Prostate gland (tissue), 2 donors: ENCODE data around the gene TNFRSF6B. TPM values are rescaled to one million over a fixed set of nuclear protein-coding genes. Genes with fewer than 3 reads are reported as not detected.

Experiments used
- DNase-seq: peaks from one replicate; pipeline ENCODE4 v3.0.0-alpha.2; 2019; ENCODE audit warnings: low spot score
- H3K27ac ChIP-seq, 2 donors: fragments of 200-600 bp; sonication (generic); 2 replicates each; pipeline ENCODE4 v1.5.1; 2017 to 2019
- H3K27me3 ChIP-seq: fragments of 200-600 bp; sonication (generic); replicated peaks from 2 replicates; pipeline ENCODE4 v1.5.1; 2019; ENCODE audit not compliant: insufficient read depth
- H3K36me3 ChIP-seq, 2 donors: fragments of 200-600 bp; sonication (generic); 1 replicate in 1 of 2; 2 replicates in 1 of 2; pipeline versions ENCODE4 v1.5.1 to v1.8.1; 2017 to 2019
- H3K4me1 ChIP-seq: fragments of 200-600 bp; sonication (generic); replicated peaks from 2 replicates; pipeline ENCODE4 v1.5.1; 2019
- H3K4me3 ChIP-seq, 2 donors: fragments of 200-600 bp; sonication (generic); 2 replicates each; pipeline ENCODE4 v1.5.1; 2017 to 2019
- H3K9me3 ChIP-seq: fragments of 200-600 bp; sonication (generic); 2 replicates; pipeline ENCODE4 v1.5.1; 2017
- POLR2A ChIP-seq: fragments of 450-650 bp; IDR thresholded peaks from one replicate; pipeline ENCODE4 v1.6.1; 2016; ENCODE audit warnings: antibody characterized with exemption, mild to moderate bottlenecking
- POLR2AphosphoS5 ChIP-seq: sonication (generic); formaldehyde crosslinking; IDR thresholded peaks from one replicate; pipeline ENCODE4 v1.6.1; 2017; ENCODE audit warnings: antibody characterized with exemption
- WGBS: methylation state at CpG from one replicate; pipeline ENCODE4 v1.1.5; 2018; 5-methylcytosine and 5-hydroxymethylcytosine counted together
- intact Hi-C: fragments of 100-400 bp; cut with DNase I; formaldehyde crosslinking; loops from one replicate; pipeline ENCODE4 v1.14.2; 2022
- total RNA-seq, 2 donors: library from RNA; depleted of rRNA; stranded (reverse); fragments of >200 nt; gene quantifications; one replicate each; pipeline ENCODE4 v1.1.0, GENCODE V29; 2016
- TF ChIP-seq, protein P1 (sequence below), 4 experiments: fragments of 200-600 bp in 2 of 4; fragments of 450-650 bp in 2 of 4; sonication (generic) in 2 of 4; IDR thresholded peaks; 1 replicate in 3 of 4; 2 replicates in 1 of 4; pipeline ENCODE4 v1.5.1; 2016 to 2019; ENCODE audit warnings: antibody characterized with exemption in 4 of 4, mild to moderate bottlenecking in 2 of 4, moderate library complexity in 2 of 4

The TNFRSF6B gene
- total RNA-seq, 2 donors from 2014 or later: 6.7 to 12.2 TPM

DNA sequence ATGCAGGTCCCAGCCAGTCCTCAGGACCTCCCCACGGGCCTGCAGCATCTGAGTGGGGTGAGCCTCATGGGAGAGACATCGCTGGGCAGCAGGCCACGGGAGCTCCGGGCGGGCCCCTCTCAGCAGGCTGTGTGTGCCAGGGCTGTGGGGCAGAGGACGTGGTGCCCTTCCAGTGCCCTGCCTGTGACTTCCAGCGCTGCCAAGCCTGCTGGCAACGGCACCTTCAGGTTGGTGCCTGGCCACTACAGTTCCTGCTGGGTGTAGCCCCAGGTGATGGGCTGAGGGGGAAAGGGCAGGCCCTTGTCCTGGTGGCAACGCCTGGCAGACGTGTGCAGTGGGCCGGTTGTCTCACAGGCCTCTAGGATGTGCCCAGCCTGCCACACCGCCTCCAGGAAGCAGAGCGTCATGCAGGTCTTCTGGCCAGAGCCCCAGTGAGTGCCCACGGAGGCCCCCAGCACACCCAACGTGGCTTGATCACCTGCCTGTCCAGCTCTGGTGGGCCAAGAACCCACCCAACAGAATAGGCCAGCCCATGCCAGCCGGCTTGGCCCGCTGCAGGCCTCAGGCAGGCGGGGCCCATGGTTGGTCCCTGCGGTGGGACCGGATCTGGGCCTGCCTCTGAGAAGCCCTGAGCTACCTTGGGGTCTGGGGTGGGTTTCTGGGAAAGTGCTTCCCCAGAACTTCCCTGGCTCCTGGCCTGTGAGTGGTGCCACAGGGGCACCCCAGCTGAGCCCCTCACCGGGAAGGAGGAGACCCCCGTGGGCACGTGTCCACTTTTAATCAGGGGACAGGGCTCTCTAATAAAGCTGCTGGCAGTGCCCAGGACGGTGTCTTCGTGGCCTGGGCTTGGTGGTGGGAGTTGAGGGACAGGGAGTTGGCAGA lies 787 bp upstream of the TNFRSF6B start:
- no peak for TF ChIP-seq POLR2AphosphoS5
- TF ChIP-seq, protein P1, sequence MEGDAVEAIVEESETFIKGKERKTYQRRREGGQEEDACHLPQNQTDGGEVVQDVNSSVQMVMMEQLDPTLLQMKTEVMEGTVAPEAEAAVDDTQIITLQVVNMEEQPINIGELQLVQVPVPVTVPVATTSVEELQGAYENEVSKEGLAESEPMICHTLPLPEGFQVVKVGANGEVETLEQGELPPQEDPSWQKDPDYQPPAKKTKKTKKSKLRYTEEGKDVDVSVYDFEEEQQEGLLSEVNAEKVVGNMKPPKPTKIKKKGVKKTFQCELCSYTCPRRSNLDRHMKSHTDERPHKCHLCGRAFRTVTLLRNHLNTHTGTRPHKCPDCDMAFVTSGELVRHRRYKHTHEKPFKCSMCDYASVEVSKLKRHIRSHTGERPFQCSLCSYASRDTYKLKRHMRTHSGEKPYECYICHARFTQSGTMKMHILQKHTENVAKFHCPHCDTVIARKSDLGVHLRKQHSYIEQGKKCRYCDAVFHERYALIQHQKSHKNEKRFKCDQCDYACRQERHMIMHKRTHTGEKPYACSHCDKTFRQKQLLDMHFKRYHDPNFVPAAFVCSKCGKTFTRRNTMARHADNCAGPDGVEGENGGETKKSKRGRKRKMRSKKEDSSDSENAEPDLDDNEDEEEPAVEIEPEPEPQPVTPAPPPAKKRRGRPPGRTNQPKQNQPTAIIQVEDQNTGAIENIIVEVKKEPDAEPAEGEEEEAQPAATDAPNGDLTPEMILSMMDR (IDR thresholded peaks at IDR 0.05): no peak
- TF ChIP-seq POLR2A: no peak
- Histone ChIP-seq H3K36me3 (no peaks in the 10 kb centered on the region), H3K4me3 (no peak overlapping the region), H3K4me1 (peaks cover 7% of the 10 kb centered on the region), H3K27ac (no peak overlapping the region), H3K9me3 (no peaks in the 10 kb centered on the region), H3K27me3 (no peaks in the 10 kb centered on the region)
- 43% methylated on average over 25 of the region's 25 CpGs for WGBS
- no peak for DNase-seq
- intact Hi-C loops: no loop called here

DNA sequence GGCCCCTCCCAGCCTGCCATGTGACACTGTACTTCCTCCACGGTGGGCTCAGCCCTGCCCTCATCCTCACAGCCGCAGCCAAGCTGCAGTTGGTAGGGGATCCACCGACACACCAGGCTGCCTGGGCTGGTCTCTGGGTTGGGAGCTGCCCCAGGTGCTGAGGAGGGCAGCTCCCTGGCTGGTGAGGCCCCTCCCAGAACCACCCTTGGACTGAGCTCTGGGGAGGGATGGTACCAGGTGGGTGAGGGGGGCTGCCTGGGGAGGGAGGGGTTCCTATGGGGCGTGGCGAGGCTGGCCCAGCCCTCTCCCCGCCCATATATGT lies 185 bp upstream of the TNFRSF6B start:
- Histone ChIP-seq H3K9me3 (no peaks in the 10 kb centered on the region), H3K4me3 (peak overlapping the region; percentile 15 to 23), H3K36me3 (no peaks in the 10 kb centered on the region), H3K27me3 (no peaks in the 10 kb centered on the region), H3K27ac (no peak overlapping the region), H3K4me1 (peaks cover 7% of the 10 kb centered on the region)
- TF ChIP-seq, protein P1 (IDR thresholded peaks at IDR 0.05): no peak
- TF ChIP-seq POLR2A: peak; percentile 5
- intact Hi-C loops: no loop called here
- WGBS: 24% methylated on average over 6 of the region's 6 CpGs
- DNase-seq: no peak

DNA sequence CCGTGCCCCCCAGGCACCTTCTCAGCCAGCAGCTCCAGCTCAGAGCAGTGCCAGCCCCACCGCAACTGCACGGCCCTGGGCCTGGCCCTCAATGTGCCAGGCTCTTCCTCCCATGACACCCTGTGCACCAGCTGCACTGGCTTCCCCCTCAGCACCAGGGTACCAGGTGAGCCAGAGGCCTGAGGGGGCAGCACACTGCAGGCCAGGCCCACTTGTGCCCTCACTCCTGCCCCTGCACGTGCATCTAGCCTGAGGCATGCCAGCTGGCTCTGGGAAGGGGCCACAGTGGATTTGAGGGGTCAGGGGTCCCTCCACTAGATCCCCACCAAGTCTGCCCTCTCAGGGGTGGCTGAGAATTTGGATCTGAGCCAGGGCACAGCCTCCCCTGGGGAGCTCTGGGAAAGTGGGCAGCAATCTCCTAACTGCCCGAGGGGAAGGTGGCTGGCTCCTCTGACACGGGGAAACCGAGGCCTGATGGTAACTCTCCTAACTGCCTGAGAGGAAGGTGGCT lies 960 bp downstream of the TNFRSF6B start:
- intact Hi-C loops: no loop called here
- TF ChIP-seq POLR2A (no peak), POLR2AphosphoS5 (no peak)
- TF ChIP-seq, protein P1 (IDR thresholded peaks at IDR 0.05): no peak
- Histone ChIP-seq H3K4me3 (peak overlapping the region in 1 of 2 donors; percentile 23), H3K4me1 (peaks cover 7% of the 10 kb centered on the region), H3K9me3 (no peaks in the 10 kb centered on the region), H3K27me3 (no peaks in the 10 kb centered on the region), H3K27ac (no peak overlapping the region), H3K36me3 (no peaks in the 10 kb centered on the region)
- 47% methylated on average over 6 of the region's 7 CpGs for WGBS
- no peak for DNase-seq

DNA sequence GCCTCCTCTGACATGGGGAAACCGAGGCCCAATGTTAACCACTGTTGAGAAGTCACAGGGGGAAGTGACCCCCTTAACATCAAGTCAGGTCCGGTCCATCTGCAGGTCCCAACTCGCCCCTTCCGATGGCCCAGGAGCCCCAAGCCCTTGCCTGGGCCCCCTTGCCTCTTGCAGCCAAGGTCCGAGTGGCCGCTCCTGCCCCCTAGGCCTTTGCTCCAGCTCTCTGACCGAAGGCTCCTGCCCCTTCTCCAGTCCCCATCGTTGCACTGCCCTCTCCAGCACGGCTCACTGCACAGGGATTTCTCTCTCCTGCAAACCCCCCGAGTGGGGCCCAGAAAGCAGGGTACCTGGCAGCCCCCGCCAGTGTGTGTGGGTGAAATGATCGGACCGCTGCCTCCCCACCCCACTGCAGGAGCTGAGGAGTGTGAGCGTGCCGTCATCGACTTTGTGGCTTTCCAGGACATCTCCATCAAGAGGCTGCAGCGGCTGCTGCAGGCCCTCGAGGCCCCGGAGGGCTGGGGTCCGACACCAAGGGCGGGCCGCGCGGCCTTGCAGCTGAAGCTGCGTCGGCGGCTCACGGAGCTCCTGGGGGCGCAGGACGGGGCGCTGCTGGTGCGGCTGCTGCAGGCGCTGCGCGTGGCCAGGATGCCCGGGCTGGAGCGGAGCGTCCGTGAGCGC lies 1.6 kb downstream of the TNFRSF6B start:
- no peak overlapping the region for H3K27ac ChIP-seq
- DNase-seq: no peak
- no peaks in the 10 kb centered on the region for H3K27me3 ChIP-seq
- no peak overlapping the region for H3K4me3 ChIP-seq
- H3K9me3 ChIP-seq: no peaks in the 10 kb centered on the region
- intact Hi-C loops: no loop called here
- H3K4me1 ChIP-seq: peaks cover 7% of the 10 kb centered on the region
- WGBS: 78% methylated on average over 38 of the region's 40 CpGs
- TF ChIP-seq POLR2A (no peak), POLR2AphosphoS5 (no peak)
- TF ChIP-seq, protein P1 (IDR thresholded peaks at IDR 0.05): no peak
- no peaks in the 10 kb centered on the region for H3K36me3 ChIP-seq
